GM10248 (cell line): ENCODE results near the gene DUSP18.

ENCODE experiments used
- CTCF ChIA-PET: fragments of 300-600 bp; sonication (Branson Sonifier 250); formaldehyde crosslinking; extraction: SDS; loops from one replicate; lab custom pipeline; 2021; ENCODE audit warnings: antibody characterized with exemption; lab: Yijun Ruan, JAX
- POLR2A ChIA-PET: fragments of 350-650 bp; sonication (Branson Sonifier 250); formaldehyde crosslinking; extraction: SDS; loops from one replicate; lab custom pipeline; 2020; ENCODE audit warnings: antibody characterized with exemption; lab: Yijun Ruan, JAX
- DNase-seq: peaks from one replicate; pipeline ENCODE4 v3.0.0; 2012; ENCODE audit errors: extremely low spot score
- TF ChIP-seq, protein P1 (sequence below): IDR thresholded peaks from 2 replicates; pipeline ENCODE4 v1.5.1; 2012; ENCODE audit warnings: mild to moderate bottlenecking, low read depth; ENCODE audit errors: extremely low read depth, missing control alignments, control extremely low read depth

The DUSP18 gene

GRCh38 chr22:30647536-30647935 is 20.1 kb downstream of the DUSP18 start:
- TF ChIP-seq, protein P1, sequence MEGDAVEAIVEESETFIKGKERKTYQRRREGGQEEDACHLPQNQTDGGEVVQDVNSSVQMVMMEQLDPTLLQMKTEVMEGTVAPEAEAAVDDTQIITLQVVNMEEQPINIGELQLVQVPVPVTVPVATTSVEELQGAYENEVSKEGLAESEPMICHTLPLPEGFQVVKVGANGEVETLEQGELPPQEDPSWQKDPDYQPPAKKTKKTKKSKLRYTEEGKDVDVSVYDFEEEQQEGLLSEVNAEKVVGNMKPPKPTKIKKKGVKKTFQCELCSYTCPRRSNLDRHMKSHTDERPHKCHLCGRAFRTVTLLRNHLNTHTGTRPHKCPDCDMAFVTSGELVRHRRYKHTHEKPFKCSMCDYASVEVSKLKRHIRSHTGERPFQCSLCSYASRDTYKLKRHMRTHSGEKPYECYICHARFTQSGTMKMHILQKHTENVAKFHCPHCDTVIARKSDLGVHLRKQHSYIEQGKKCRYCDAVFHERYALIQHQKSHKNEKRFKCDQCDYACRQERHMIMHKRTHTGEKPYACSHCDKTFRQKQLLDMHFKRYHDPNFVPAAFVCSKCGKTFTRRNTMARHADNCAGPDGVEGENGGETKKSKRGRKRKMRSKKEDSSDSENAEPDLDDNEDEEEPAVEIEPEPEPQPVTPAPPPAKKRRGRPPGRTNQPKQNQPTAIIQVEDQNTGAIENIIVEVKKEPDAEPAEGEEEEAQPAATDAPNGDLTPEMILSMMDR, result no peak
- ChIA-PET POLR2A (no interaction called here), CTCF (interaction anchor here (9.7 kb wide), 1 partner anchor 13 kb away, joined by 67 read pairs; the partner anchor contains the start of gene SLC35E4)
- no peak for DNase-seq

DNA sequence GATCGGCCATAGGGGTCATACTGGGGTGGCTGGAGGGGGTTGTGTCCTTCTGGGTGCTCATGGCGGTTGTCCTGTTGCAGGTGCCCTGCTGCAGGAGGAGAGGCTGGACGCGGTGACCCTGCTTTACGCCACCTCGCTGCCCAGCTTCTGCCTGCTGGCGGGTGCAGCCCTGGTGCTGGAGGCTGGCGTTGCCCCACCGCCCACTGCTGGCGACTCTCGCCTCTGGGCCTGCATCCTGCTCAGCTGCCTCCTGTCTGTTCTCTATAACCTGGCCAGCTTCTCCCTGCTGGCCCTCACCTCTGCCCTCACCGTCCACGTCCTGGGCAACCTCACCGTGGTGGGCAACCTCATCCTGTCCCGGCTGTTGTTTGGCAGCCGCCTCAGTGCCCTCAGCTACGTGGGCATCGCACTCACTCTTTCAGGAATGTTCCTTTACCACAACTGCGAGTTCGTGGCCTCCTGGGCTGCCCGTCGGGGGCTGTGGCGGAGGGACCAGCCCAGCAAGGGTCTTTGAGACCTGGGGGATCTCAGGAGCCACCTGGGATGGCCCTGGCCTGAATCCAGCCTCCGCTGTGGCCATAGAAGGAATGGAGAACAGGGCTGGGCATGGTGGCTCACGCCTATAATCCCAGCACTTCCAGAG is 21.0 kb downstream of the DUSP18 start:
- TF ChIP-seq, protein P1, result no peak

DNA sequence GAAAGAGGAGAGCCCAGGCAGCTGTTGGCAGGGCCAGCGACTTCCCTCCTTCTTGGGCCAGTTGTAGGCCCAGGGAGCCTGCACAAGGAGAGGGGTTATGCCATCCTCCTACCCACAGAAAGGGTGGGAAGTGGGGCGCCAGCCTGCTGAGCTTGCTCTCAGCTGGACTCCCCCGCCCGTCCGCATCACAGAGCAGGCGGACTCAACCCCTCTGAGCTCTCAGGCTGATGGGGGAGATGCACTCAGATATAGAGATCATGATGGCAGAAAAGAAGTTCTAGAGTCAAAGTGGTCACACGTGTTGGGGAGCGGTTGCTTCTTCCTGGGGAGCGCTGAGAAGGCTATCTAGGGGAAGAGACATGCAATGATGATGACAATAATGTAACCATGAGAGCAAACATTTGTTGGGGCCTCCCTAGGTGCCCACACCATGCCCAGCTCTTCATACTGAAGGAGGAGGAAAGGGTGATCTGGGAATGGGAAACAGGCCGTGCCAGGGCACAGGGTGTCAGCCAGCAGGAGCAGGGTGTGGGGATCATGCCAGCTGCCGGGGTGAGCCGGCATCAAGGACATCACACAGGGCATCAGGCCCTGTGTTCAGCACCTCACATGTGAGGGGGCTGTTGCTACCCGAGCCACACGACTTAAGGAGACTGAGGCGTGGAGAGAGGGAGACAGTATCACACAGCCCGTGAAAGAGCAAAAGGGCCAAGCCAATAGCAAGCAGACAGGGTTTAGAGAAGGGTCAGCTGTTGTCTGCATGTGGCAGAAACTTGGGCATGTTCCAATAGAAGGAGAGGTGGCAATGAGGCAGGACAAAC is 24.4 kb downstream of the DUSP18 start:
- TF ChIP-seq, protein P1, result no peak
- DNase-seq, result no peak
- ChIA-PET POLR2A (interaction anchor here (0.7 kb wide), 1 partner anchor 1770 kb away, joined by 5 read pairs; no protein-coding TSS in a partner anchor), CTCF (interaction anchor here (0.9 to 9.7 kb wide), 4 partner anchors 8 to 120 kb away, joined by 3 to 67 read pairs (median 4); partner anchors contain the start of gene SLC35E4)

More for the DNA sequence above, 21.0 kb downstream of the DUSP18 start:
- POLR2A ChIA-PET, result no interaction called here
- CTCF ChIA-PET, result interaction anchor here (9.7 kb wide), 1 partner anchor 12 kb away, joined by 67 read pairs; the partner anchor contains the start of gene SLC35E4
- DNase-seq, result no peak

GRCh38 chr22:30640839-30641430 is 26.7 kb downstream of the DUSP18 start:
- ChIA-PET POLR2A (interaction anchor here (0.6 kb wide), 1 partner anchor 1068 kb away, joined by 3 read pairs; no protein-coding TSS in a partner anchor), CTCF (interaction anchor here (1.7 kb wide), 1 partner anchor 114 kb away, joined by 4 read pairs; no protein-coding TSS in a partner anchor)
- no peak for DNase-seq
- TF ChIP-seq, protein P1, result no peak

DNA sequence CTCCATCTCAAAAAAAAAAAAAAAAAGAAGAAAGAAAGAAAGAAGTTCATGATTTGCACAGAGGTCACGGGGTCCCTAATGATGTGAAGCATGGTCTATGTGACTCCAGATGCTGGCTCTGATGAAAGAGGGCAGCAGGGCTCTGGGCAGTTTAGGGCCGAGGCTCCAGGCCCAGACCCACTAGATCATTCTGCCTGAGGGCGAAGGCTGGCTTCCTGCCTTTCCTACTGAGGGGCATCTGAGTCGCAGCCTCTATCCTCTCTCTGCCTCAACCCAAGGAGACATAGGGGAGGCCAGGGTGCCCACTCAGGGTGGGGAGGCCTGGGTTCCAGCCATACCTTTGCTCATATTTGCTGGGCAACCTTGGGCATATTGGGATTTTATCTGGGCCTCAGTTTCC is 27.3 kb downstream of the DUSP18 start:
- no peak for DNase-seq
- ChIA-PET CTCF (no interaction called here), POLR2A (no interaction called here)
- TF ChIP-seq, protein P1, result no peak

- DNase-seq, result no peak
- TF ChIP-seq, protein P1, result no peak
- POLR2A ChIA-PET, result no interaction called here
- CTCF ChIA-PET, result interaction anchor here (1.1 to 7.6 kb wide), 3 partner anchors 9 to 118 kb away, joined by 3 to 208 read pairs (median 67); no protein-coding TSS in a partner anchor
Observed at GRCh38 chr22:30637701-30638114, 30.0 kb downstream of the DUSP18 start.
